ENCODE results near the gene MAP2K7.

DNA sequence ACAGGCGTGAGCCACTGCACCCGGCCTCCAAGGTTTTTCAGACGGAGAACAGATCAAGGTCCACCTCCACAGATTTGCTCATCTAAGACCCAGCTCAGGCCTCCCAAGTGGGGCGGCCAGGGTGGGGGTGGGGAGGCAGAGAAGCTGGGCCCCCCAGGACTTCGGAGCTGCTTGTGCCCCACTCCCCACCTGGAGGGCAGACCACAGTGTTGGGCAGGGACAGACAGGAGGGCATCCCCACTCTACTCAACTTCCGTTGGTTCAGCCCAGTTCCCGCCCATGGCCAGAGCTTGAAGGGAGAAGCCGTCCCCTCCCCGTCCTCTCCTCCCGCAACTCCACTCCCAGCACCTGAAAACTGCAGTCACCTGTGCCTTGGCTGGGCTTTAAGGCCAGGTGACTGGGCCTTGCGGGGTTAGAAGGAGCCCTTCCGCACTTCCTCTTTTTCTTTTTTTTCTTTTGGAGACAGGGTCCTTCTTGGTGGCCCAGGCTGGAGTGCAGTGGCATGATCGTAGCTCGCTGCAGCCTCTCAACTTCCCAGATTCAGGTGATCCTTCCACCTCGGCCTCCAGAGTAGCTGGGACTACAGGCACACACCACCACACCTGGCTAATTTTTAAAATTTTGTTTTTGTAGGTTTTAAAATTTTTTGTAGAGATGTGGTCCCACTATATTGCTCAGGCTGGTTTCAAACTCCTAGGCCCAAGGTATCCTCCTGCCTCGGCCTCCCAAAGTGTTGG lies 16.1 kb upstream of the MAP2K7 start:
- TF ChIP-seq CTCF (conservative IDR thresholded peaks at IDR 0.05): no peak
- no peak for TF ChIP-seq EZH2 (IDR thresholded peaks at IDR 0.05; ENCODE audit: low read depth)
